Astrocyte (in vitro differentiated cells and primary cell): Measurements from ENCODE around the gene LDLRAD4. TPM values are rescaled to one million over a fixed set of nuclear protein-coding genes. Genes with fewer than 3 reads are reported as not detected.
A peak's percentile ranks its signal among the peaks of the same experiment; 100 is the strongest.

ENCODE experiments used
- DNase-seq: peaks from one replicate; pipeline ENCODE4 v3.0.0-alpha.2; 2010; ENCODE audit warnings: low read depth
- FAIRE-seq: peaks from 2 replicates; lab custom pipeline; 2011; peaks lifted over from hg19 to GRCh38; lab: Jason Lieb, UNC
- H2AFZ ChIP-seq: 2 replicates; pipeline ENCODE4 v1.6.0; 2012; ENCODE audit warnings: low read depth, low read length, inconsistent platforms
- H3K27ac ChIP-seq: 2 replicates; pipeline ENCODE4 v1.5.1; 2011; ENCODE audit warnings: low read depth, low read length, inconsistent platforms
- H3K27me3 ChIP-seq: 2 replicates; pipeline ENCODE4 v1.6.0; 2011; ENCODE audit warnings: low read length, inconsistent platforms; ENCODE audit not compliant: insufficient read depth
- H3K36me3 ChIP-seq: 2 replicates; pipeline ENCODE4 v1.5.1; 2011; ENCODE audit warnings: low read length, inconsistent platforms; ENCODE audit not compliant: insufficient read depth
- H3K4me1 ChIP-seq: 2 replicates; pipeline ENCODE4 v1.5.1; 2011; ENCODE audit warnings: low read length, inconsistent platforms; ENCODE audit not compliant: insufficient read depth
- H3K4me2 ChIP-seq: 2 replicates; pipeline ENCODE4 v1.6.0; 2012; ENCODE audit warnings: low read length, inconsistent platforms
- H3K4me3 ChIP-seq: 2 replicates; pipeline ENCODE4 v1.5.1; 2011; ENCODE audit warnings: low read depth, mild to moderate bottlenecking, low read length, inconsistent platforms; ENCODE audit not compliant: insufficient read depth
- H3K79me2 ChIP-seq: 2 replicates; pipeline ENCODE4 v1.6.0; 2012; ENCODE audit warnings: mild to moderate bottlenecking, low read length, inconsistent platforms; ENCODE audit not compliant: insufficient read depth
- H3K9ac ChIP-seq: 2 replicates; pipeline ENCODE4 v1.6.0; 2012; ENCODE audit warnings: mild to moderate bottlenecking, low read length, inconsistent platforms
- H3K9me3 ChIP-seq: 2 replicates; pipeline ENCODE4 v1.5.1; 2012; ENCODE audit warnings: low read depth, mild to moderate bottlenecking, low read length, inconsistent platforms; ENCODE audit not compliant: insufficient read depth
- H4K20me1 ChIP-seq: 2 replicates; pipeline ENCODE4 v1.6.0; 2012; ENCODE audit warnings: low read length, inconsistent platforms; ENCODE audit not compliant: insufficient read depth
- H3K27ac Mint-ChIP-seq: one replicate; pipeline ENCODE4 v1.8.0; 2021; ENCODE audit warnings: mild to moderate bottlenecking, mixed read lengths; ENCODE audit not compliant: unreplicated experiment
- H3K27me3 Mint-ChIP-seq: one replicate; pipeline ENCODE4 v1.8.0; 2021; ENCODE audit warnings: low read depth, mixed read lengths; ENCODE audit not compliant: unreplicated experiment
- H3K36me3 Mint-ChIP-seq: one replicate; pipeline ENCODE4 v1.8.0; 2021; ENCODE audit warnings: low read depth, mixed read lengths; ENCODE audit not compliant: unreplicated experiment
- H3K4me1 Mint-ChIP-seq: one replicate; pipeline ENCODE4 v1.8.0; 2021; ENCODE audit warnings: low read depth, mixed read lengths; ENCODE audit not compliant: unreplicated experiment
- H3K4me3 Mint-ChIP-seq: one replicate; pipeline ENCODE4 v1.8.0; 2021; ENCODE audit warnings: mild to moderate bottlenecking, moderate library complexity, mixed read lengths; ENCODE audit not compliant: unreplicated experiment
- H3K9me3 Mint-ChIP-seq: one replicate; pipeline ENCODE4 v1.8.0; 2021; ENCODE audit warnings: mild to moderate bottlenecking, mixed read lengths; ENCODE audit not compliant: unreplicated experiment
- CTCF ChIP-seq: IDR thresholded peaks from 2 replicates; pipeline ENCODE4 v1.5.1; 2011; ENCODE audit warnings: low read depth, mild to moderate bottlenecking, inconsistent platforms, low read length, moderate library complexity; ENCODE audit not compliant: insufficient read depth
- EZH2 ChIP-seq: IDR thresholded peaks from 2 replicates; pipeline ENCODE4 v1.6.1; 2012; ENCODE audit warnings: mild to moderate bottlenecking, low read length, inconsistent platforms; ENCODE audit not compliant: insufficient read depth
- total RNA-seq: library from RNA; stranded (reverse); gene quantifications from 2 replicates; pipeline ENCODE4 v1.2.1, GENCODE V29; 2021

The LDLRAD4 gene
- total RNA-seq, 1 donor from 2014 or later, result 26.0 TPM

GRCh38 chr18:13613591-13614501 is 395.3 kb downstream of the LDLRAD4 start:
- H4K20me1 ChIP-seq, result peaks cover 7% of the 10 kb centered on the region
- DNase-seq (no peak), FAIRE-seq (no peak)
- H3K79me2 ChIP-seq, result no peaks in the 10 kb centered on the region
- no peak overlapping the region for H3K4me3 Mint-ChIP-seq
- peaks cover 12% of the 10 kb centered on the region for H3K27me3 Mint-ChIP-seq
- no peak overlapping the region for H2AFZ ChIP-seq
- H3K4me2 ChIP-seq, result no peak overlapping the region
- no peak overlapping the region for H3K4me3 ChIP-seq
- H3K4me1 Mint-ChIP-seq, result peaks cover 46% of the 10 kb centered on the region
- H3K9ac ChIP-seq, result no peak overlapping the region
- H3K27me3 ChIP-seq, result peaks cover 15% of the 10 kb centered on the region
- H3K27ac ChIP-seq, result no peak overlapping the region
- no peaks in the 10 kb centered on the region for H3K9me3 Mint-ChIP-seq
- TF ChIP-seq EZH2 (no peak), CTCF (no peak)
- H3K4me1 ChIP-seq, result peaks cover 15% of the 10 kb centered on the region
- no peaks in the 10 kb centered on the region for H3K36me3 ChIP-seq
- H3K27ac Mint-ChIP-seq, result no peak overlapping the region
- H3K9me3 ChIP-seq, result no peaks in the 10 kb centered on the region
- H3K36me3 Mint-ChIP-seq, result peaks cover 7% of the 10 kb centered on the region

- Mint-ChIP-seq H3K36me3 (peaks cover 7% of the 10 kb centered on the region), H3K9me3 (no peaks in the 10 kb centered on the region), H3K27ac (peak overlapping the region; percentile 83), H3K27me3 (peaks cover 12% of the 10 kb centered on the region), H3K4me3 (no peak overlapping the region), H3K4me1 (peaks cover 43% of the 10 kb centered on the region)
- Histone ChIP-seq H3K36me3 (no peaks in the 10 kb centered on the region), H3K27ac (no peak overlapping the region), H3K4me2 (no peak overlapping the region), H4K20me1 (peaks cover 7% of the 10 kb centered on the region), H3K9me3 (no peaks in the 10 kb centered on the region), H3K9ac (no peak overlapping the region), H3K27me3 (peaks cover 15% of the 10 kb centered on the region), H2AFZ (no peak overlapping the region), H3K79me2 (no peaks in the 10 kb centered on the region), H3K4me3 (no peak overlapping the region), H3K4me1 (peaks cover 15% of the 10 kb centered on the region)
- DNase-seq (no peak), FAIRE-seq (no peak)
- no peak for TF ChIP-seq EZH2
- TF ChIP-seq CTCF, result no peak
Measured at GRCh38 chr18:13614641-13615288, 396.2 kb downstream of the LDLRAD4 start.
